GM11168 (cell line): ENCODE measurements around the gene BOD1L1.

Experiments used
- in situ Hi-C: fragments of 300-500 bp; cut with MboI; formaldehyde crosslinking; loops from one replicate; pipeline ENCODE4 v1.12.0; 2022; ENCODE audit warnings: low sequenced_read_pairs; ENCODE audit not compliant: unreplicated experiment

Gene BOD1L1

GRCh38 chr4:13627606-13628311 lies at the start of gene BOD1L1:
TSS of gene BOD1L1 (minus strand) at chr4:13627725. CDS start at chr4:13627587, 138 bp downstream.
- in situ Hi-C loops, result no loop called here

GRCh38 chr4:13674971-13675370 lies 47.4 kb upstream of the BOD1L1 start:
- in situ Hi-C loops, result no loop called here

- in situ Hi-C loops, result no loop called here
Measured at GRCh38 chr4:13673167-13673566, 45.6 kb upstream of the BOD1L1 start.

- in situ Hi-C loops, result no loop called here
Measured at GRCh38 chr4:13670456-13671160, 43.1 kb upstream of the BOD1L1 start.

GRCh38 chr4:13665701-13666660 lies 38.5 kb upstream of the BOD1L1 start:
- in situ Hi-C loops, result no loop called here

GRCh38 chr4:13659341-13660070 lies 32.0 kb upstream of the BOD1L1 start:
- in situ Hi-C loops, result no loop called here

GRCh38 chr4:13656569-13657405 lies 29.3 kb upstream of the BOD1L1 start:
- in situ Hi-C loops, result no loop called here

- in situ Hi-C loops, result no loop called here
Measured at GRCh38 chr4:13654162-13654797, 26.8 kb upstream of the BOD1L1 start.

- in situ Hi-C loops, result no loop called here
Measured at GRCh38 chr4:13653766-13654161, 26.2 kb upstream of the BOD1L1 start.

- in situ Hi-C loops, result no loop called here
Measured at GRCh38 chr4:13647031-13647430, 19.5 kb upstream of the BOD1L1 start.

- in situ Hi-C loops, result no loop called here
Measured at GRCh38 chr4:13645075-13645474, 17.6 kb upstream of the BOD1L1 start.

GRCh38 chr4:13642170-13642950 lies 14.8 kb upstream of the BOD1L1 start:
- in situ Hi-C loops, result no loop called here

- in situ Hi-C loops, result no loop called here
Measured at GRCh38 chr4:13641084-13641483, 13.6 kb upstream of the BOD1L1 start.

- in situ Hi-C loops, result no loop called here
Measured at GRCh38 chr4:13640149-13640940, 12.8 kb upstream of the BOD1L1 start.

GRCh38 chr4:13635286-13635799 lies 7.8 kb upstream of the BOD1L1 start:
- in situ Hi-C loops, result no loop called here

- in situ Hi-C loops, result no loop called here
Measured at GRCh38 chr4:13633671-13634070, 6.1 kb upstream of the BOD1L1 start.

GRCh38 chr4:13627178-13627605 lies 333 bp downstream of the BOD1L1 start:
- in situ Hi-C loops, result no loop called here
